GM23338 (cell line): Measurements from ENCODE around the gene OPTC.

ENCODE experiments used
- CREB1 ChIP-seq: fragments of 250-450 bp; sonication (Bioruptor Pico); IDR thresholded peaks from 2 replicates; pipeline ENCODE4 v1.5.0; 2020; ENCODE audit warnings: low read depth, mild to moderate bottlenecking, moderate library complexity
- EZH2 ChIP-seq: fragments of 200-600 bp; sonication (generic); IDR thresholded peaks from one replicate; pipeline ENCODE4 v1.8.0; 2017; ENCODE audit warnings: antibody characterized with exemption, mild to moderate bottlenecking, low read depth; ENCODE audit not compliant: unreplicated experiment
- EZH2phosphoT487 ChIP-seq: fragments of 200-600 bp; sonication (generic); IDR thresholded peaks from one replicate; pipeline ENCODE4 v1.8.1; 2018; ENCODE audit warnings: antibody characterized with exemption; ENCODE audit not compliant: unreplicated experiment
- JUNB ChIP-seq: IDR thresholded peaks from one replicate; pipeline ENCODE4 v1.6.1; 2016; ENCODE audit warnings: antibody characterized with exemption; ENCODE audit not compliant: unreplicated experiment
- POLR2AphosphoS5 ChIP-seq: IDR thresholded peaks from 2 replicates; pipeline ENCODE4 v1.6.1; 2016; ENCODE audit warnings: antibody characterized with exemption, low read depth
- REST ChIP-seq: IDR thresholded peaks from one replicate; pipeline ENCODE4 v1.6.1; 2018; ENCODE audit warnings: antibody characterized with exemption; ENCODE audit not compliant: unreplicated experiment
- STAT1 ChIP-seq: IDR thresholded peaks from one replicate; pipeline ENCODE4 v1.6.1; 2016; ENCODE audit warnings: antibody characterized with exemption; ENCODE audit not compliant: unreplicated experiment
- ZNF331 ChIP-seq: fragments of 250-450 bp; sonication (Bioruptor Pico); IDR thresholded peaks from 2 replicates; pipeline ENCODE4 v1.5.0; 2020; ENCODE audit warnings: low read depth, mild to moderate bottlenecking, moderate library complexity
- ZNF462 ChIP-seq: fragments of 250-450 bp; sonication (Bioruptor Pico); IDR thresholded peaks from 2 replicates; pipeline ENCODE4 v1.5.0; 2020; ENCODE audit warnings: mild to moderate bottlenecking, moderate library complexity
- TF ChIP-seq, protein P1 (sequence below), 2 experiments: fragments of 200-600 bp in 1 of 2; sonication (generic) in 1 of 2; conservative IDR thresholded peaks; 2 replicates each; pipeline versions ENCODE4 v1.5.1 to v1.6.1; 2016 to 2017; ENCODE audit warnings: antibody characterized with exemption in 2 of 2, low read depth in 2 of 2, mild to moderate bottlenecking in 2 of 2, moderate library complexity in 1 of 2
- TF ChIP-seq, protein P2 (sequence below): IDR thresholded peaks from 2 replicates; pipeline ENCODE4 v1.6.1; 2016; ENCODE audit warnings: antibody characterized with exemption

- TF ChIP-seq STAT1: no peak
- TF ChIP-seq, protein P1, sequence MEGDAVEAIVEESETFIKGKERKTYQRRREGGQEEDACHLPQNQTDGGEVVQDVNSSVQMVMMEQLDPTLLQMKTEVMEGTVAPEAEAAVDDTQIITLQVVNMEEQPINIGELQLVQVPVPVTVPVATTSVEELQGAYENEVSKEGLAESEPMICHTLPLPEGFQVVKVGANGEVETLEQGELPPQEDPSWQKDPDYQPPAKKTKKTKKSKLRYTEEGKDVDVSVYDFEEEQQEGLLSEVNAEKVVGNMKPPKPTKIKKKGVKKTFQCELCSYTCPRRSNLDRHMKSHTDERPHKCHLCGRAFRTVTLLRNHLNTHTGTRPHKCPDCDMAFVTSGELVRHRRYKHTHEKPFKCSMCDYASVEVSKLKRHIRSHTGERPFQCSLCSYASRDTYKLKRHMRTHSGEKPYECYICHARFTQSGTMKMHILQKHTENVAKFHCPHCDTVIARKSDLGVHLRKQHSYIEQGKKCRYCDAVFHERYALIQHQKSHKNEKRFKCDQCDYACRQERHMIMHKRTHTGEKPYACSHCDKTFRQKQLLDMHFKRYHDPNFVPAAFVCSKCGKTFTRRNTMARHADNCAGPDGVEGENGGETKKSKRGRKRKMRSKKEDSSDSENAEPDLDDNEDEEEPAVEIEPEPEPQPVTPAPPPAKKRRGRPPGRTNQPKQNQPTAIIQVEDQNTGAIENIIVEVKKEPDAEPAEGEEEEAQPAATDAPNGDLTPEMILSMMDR (conservative IDR thresholded peaks at IDR 0.05; ENCODE audit: low read depth in 2 of 2): no peak
- no peak for TF ChIP-seq POLR2AphosphoS5
- no peak for TF ChIP-seq EZH2
- no peak for TF ChIP-seq REST
- no peak for TF ChIP-seq ZNF331 (CRISPR knock-in tag)
- no peak for TF ChIP-seq CREB1 (CRISPR knock-in tag)
- TF ChIP-seq EZH2phosphoT487: no peak
- TF ChIP-seq, protein P2, sequence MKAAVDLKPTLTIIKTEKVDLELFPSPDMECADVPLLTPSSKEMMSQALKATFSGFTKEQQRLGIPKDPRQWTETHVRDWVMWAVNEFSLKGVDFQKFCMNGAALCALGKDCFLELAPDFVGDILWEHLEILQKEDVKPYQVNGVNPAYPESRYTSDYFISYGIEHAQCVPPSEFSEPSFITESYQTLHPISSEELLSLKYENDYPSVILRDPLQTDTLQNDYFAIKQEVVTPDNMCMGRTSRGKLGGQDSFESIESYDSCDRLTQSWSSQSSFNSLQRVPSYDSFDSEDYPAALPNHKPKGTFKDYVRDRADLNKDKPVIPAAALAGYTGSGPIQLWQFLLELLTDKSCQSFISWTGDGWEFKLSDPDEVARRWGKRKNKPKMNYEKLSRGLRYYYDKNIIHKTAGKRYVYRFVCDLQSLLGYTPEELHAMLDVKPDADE: no peak
- TF ChIP-seq ZNF462 (CRISPR knock-in tag): no peak
- no peak for TF ChIP-seq JUNB
Observed at GRCh38 chr1:203506858-203507626, 13.1 kb downstream of the OPTC start.
